ENCODE data around the gene NAPEPLD.
"Not testable (repeated sequence)": the region's sequence is repeated elsewhere in the genome, so short reads cannot be mapped to it uniquely, and the experiment has no call there.

Gene NAPEPLD

GRCh38 chr7:103154042-103154441 is 5.1 kb upstream of the NAPEPLD start:
- no peak for TF ChIP-seq CTCF (IDR thresholded peaks at IDR 0.05; ENCODE audit: low read depth, low read length, missing control alignments)

GRCh38 chr7:103152744-103153617 is 4.1 kb upstream of the NAPEPLD start:
- not testable (repeated sequence) for DNase-seq (ENCODE audit: extremely low read depth, low read depth); H3K4me3 ChIP-seq (replicated peaks; ENCODE audit: low read depth, low read length)

More at GRCh38 chr7:103154042-103154441, 5.1 kb upstream of the NAPEPLD start:
- DNase-seq (ENCODE audit: extremely low read depth, low read depth): no peak
- no peak overlapping the region for H3K4me3 ChIP-seq (replicated peaks; ENCODE audit: low read depth, low read length)

- not testable (repeated sequence) for H3K4me3 ChIP-seq (replicated peaks; ENCODE audit: low read depth, low read length); DNase-seq (ENCODE audit: extremely low read depth, low read depth)
These were observed 3.2 kb upstream of the NAPEPLD start for GRCh38 chr7:103151993-103152676.

GRCh38 chr7:103150192-103150591 is 1.3 kb upstream of the NAPEPLD start:
- H3K4me3 ChIP-seq (replicated peaks; ENCODE audit: low read depth, low read length): no peak overlapping the region
- no peak for DNase-seq (ENCODE audit: extremely low read depth, low read depth)
- no peak for TF ChIP-seq CTCF (IDR thresholded peaks at IDR 0.05; ENCODE audit: low read depth, low read length, missing control alignments)

- no peak for TF ChIP-seq CTCF (IDR thresholded peaks at IDR 0.05; ENCODE audit: low read depth, low read length, missing control alignments)
- peak overlapping the region; percentile 65 for H3K4me3 ChIP-seq (replicated peaks; ENCODE audit: low read depth, low read length)
- DNase-seq (ENCODE audit: extremely low read depth, low read depth): no peak
These were observed 895 bp upstream of the NAPEPLD start for GRCh38 chr7:103149808-103150180.

- no peak for TF ChIP-seq CTCF (IDR thresholded peaks at IDR 0.05; ENCODE audit: low read depth, low read length, missing control alignments)
- no peak for DNase-seq (ENCODE audit: extremely low read depth, low read depth)
- H3K4me3 ChIP-seq (replicated peaks; ENCODE audit: low read depth, low read length): peak overlapping the region; percentile 65
These were observed 537 bp downstream of the NAPEPLD start for GRCh38 chr7:103148131-103148993.

GRCh38 chr7:103144754-103145153 is 4.1 kb downstream of the NAPEPLD start:
- H3K4me3 ChIP-seq (replicated peaks; ENCODE audit: low read depth, low read length); DNase-seq (ENCODE audit: extremely low read depth, low read depth): not testable (repeated sequence)

- no peak for TF ChIP-seq CTCF (IDR thresholded peaks at IDR 0.05; ENCODE audit: low read depth, low read length, missing control alignments)
These were observed 5.0 kb downstream of the NAPEPLD start for GRCh38 chr7:103143868-103144267.

More at GRCh38 chr7:103143868-103144267, 5.0 kb downstream of the NAPEPLD start:
- DNase-seq (ENCODE audit: extremely low read depth, low read depth): no peak
- no peak overlapping the region for H3K4me3 ChIP-seq (replicated peaks; ENCODE audit: low read depth, low read length)

All from HFF-Myc (cell line).